GM10266 (cell line): Measurements from ENCODE around the gene PRR5L.

ENCODE experiments used
- DNase-seq: peaks from one replicate; pipeline ENCODE4 v3.0.0; 2012; ENCODE audit errors: extremely low spot score
- CTCF ChIP-seq: IDR thresholded peaks from 2 replicates; pipeline ENCODE4 v1.5.1; 2012; ENCODE audit warnings: mild to moderate bottlenecking, low read depth; ENCODE audit not compliant: control insufficient read depth, insufficient read depth; ENCODE audit errors: missing control alignments

The PRR5L gene

GRCh38 chr11:36450110-36450572, 154.1 kb downstream of the PRR5L start:
- peak; percentile 37 for DNase-seq
- no peak for TF ChIP-seq CTCF

GRCh38 chr11:36451045-36451444, 155.0 kb downstream of the PRR5L start:
- no peak for DNase-seq
- no peak for TF ChIP-seq CTCF

- no peak for DNase-seq
- TF ChIP-seq CTCF, result no peak
Measured at GRCh38 chr11:36451681-36452080, 155.6 kb downstream of the PRR5L start.

- DNase-seq, result no peak
- TF ChIP-seq CTCF, result no peak
Measured at GRCh38 chr11:36452236-36452940, 156.3 kb downstream of the PRR5L start.

GRCh38 chr11:36452961-36453360, 156.9 kb downstream of the PRR5L start:
- TF ChIP-seq CTCF, result no peak
- DNase-seq, result no peak

GRCh38 chr11:36453678-36454077, 157.6 kb downstream of the PRR5L start:
- DNase-seq, result no peak
- no peak for TF ChIP-seq CTCF

GRCh38 chr11:36454551-36454940, 158.5 kb downstream of the PRR5L start:
- no peak for TF ChIP-seq CTCF
- no peak for DNase-seq
